ENCODE results near the gene TMEM91. TPM values are rescaled to one million over a fixed set of nuclear protein-coding genes. Genes with fewer than 3 reads are reported as not detected.

Gene TMEM91
- total RNA-seq, 1 donor from 2014 or later: 4.5 TPM

DNA sequence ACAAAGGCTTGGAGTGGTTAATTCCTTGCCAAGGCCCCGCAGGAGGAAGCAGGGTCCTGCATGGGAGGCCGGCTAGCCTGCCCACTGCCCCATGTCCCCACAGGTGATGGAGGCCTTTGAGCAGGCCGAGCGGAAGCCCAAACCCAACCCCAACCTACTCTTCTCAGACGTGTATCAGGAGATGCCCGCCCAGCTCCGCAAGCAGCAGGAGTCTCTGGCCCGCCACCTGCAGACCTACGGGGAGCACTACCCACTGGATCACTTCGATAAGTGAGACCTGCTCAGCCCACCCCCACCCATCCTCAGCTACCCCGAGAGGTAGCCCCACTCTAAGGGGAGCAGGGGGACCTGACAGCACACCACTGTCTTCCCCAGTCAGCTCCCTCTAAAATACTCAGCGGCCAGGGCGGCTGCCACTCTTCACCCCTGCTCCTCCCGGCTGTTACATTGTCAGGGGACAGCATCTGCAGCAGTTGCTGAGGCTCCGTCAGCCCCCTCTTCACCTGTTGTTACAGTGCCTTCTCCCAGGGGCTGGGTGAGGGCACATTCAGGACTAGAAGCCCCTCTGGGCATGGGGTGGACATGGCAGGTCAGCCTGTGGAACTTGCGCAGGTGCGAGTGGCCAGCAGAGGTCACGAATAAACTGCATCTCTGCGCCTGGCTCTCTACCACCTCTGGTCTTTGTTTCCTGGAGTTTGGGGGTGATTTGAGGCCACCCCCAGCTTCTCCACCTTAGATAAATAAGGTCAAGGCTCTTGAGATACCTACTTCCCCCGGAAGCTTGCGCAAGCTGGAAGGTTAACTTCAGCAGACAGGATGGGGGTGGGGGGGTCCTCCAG, 48.2 kb downstream of the TMEM91 start:
- no peak overlapping the region for H3K9ac ChIP-seq

DNA sequence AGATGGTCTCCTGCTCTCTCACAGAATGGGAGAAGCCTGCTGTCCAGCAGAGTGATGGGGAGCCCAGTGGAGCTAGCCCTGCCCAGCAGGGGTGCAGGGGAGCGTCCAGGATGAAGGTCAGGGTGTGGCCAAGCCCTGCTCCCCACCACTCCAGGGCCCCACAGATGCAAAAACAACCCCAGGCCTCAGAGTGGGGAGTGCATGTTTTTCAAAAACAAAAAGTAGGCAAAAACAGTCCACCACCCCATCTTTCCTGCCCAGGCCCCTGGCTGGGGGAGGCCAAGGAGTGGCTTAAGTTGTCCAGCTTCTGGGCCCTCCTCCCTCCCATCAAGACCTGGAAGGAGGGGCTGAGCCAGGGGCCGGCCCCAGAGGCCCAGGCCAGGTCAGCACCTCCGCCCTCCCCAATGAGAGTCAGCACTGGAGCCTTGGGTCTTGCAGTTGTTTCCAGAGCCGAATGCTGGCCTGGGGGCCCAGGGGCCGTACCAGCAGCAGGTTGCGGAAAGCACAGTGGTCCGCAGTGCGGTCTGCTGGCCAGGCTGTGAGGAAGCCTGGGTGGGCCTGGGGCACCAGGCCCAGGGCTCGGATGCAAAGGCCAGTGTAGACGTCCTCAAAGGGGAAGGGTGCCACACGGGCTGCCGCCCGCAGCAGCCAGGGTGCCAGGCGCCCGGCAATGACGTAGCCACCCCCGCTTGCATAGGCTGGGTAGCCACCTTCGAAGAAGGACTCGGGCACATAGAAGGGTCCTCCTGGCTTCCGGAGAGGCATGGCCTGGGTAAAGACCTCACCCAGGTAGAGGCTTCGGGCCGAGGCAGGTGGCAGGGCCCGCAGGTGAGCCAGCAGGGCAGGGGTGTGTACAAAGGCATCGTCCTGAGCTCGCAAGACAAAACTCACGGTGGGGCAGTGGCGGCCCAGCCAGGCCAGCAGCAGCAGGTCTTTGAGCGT, 49.1 kb downstream of the TMEM91 start:
- no peak overlapping the region for H2AFZ ChIP-seq (replicated peaks)
- peaks cover 4% of the 10 kb centered on the region for H3F3A ChIP-seq (ENCODE audit: low read depth)
- no peaks in the 10 kb centered on the region for H3K9me3 ChIP-seq (ENCODE audit: low read depth)
- TF ChIP-seq EZH2phosphoT487 (IDR thresholded peaks at IDR 0.05) (no peak), EZH2 (IDR thresholded peaks at IDR 0.05) (no peak)
- TF ChIP-seq, protein P1, sequence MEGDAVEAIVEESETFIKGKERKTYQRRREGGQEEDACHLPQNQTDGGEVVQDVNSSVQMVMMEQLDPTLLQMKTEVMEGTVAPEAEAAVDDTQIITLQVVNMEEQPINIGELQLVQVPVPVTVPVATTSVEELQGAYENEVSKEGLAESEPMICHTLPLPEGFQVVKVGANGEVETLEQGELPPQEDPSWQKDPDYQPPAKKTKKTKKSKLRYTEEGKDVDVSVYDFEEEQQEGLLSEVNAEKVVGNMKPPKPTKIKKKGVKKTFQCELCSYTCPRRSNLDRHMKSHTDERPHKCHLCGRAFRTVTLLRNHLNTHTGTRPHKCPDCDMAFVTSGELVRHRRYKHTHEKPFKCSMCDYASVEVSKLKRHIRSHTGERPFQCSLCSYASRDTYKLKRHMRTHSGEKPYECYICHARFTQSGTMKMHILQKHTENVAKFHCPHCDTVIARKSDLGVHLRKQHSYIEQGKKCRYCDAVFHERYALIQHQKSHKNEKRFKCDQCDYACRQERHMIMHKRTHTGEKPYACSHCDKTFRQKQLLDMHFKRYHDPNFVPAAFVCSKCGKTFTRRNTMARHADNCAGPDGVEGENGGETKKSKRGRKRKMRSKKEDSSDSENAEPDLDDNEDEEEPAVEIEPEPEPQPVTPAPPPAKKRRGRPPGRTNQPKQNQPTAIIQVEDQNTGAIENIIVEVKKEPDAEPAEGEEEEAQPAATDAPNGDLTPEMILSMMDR (IDR thresholded peaks at IDR 0.05): no peak
- H3K27ac ChIP-seq: no peak overlapping the region
- no peaks in the 10 kb centered on the region for H4K20me1 ChIP-seq (ENCODE audit: low read depth)
- no peak overlapping the region for H3K9ac ChIP-seq
- peaks cover 15% of the 10 kb centered on the region for H3K4me1 Mint-ChIP-seq
- H3K9me3 Mint-ChIP-seq: no peaks in the 10 kb centered on the region
- H3K27me3 Mint-ChIP-seq (ENCODE audit: insufficient read depth, low read depth): no peaks in the 10 kb centered on the region
- H3K27me3 ChIP-seq: no peaks in the 10 kb centered on the region
- no peaks in the 10 kb centered on the region for H3K79me2 ChIP-seq (ENCODE audit: low read depth)
- peak overlapping the region; percentile 60 for H3K4me3 Mint-ChIP-seq
- H3K4me3 ChIP-seq: no peak overlapping the region
- peaks cover 3% of the 10 kb centered on the region for H3K36me3 Mint-ChIP-seq
- no peak overlapping the region for H3K27ac Mint-ChIP-seq
- no peak for DNase-seq (ENCODE audit: low spot score)
- peaks cover 10% of the 10 kb centered on the region for H3K4me1 ChIP-seq
- no peak overlapping the region for H3K4me2 ChIP-seq
- H3K36me3 ChIP-seq: no peaks in the 10 kb centered on the region

More for the DNA sequence above, 48.2 kb downstream of the TMEM91 start:
- peaks cover 4% of the 10 kb centered on the region for H3F3A ChIP-seq (ENCODE audit: low read depth)
- no peaks in the 10 kb centered on the region for H3K36me3 ChIP-seq
- H3K27ac ChIP-seq: no peak overlapping the region
- H3K9me3 ChIP-seq (ENCODE audit: low read depth): no peaks in the 10 kb centered on the region
- Mint-ChIP-seq H3K36me3 (peaks cover 3% of the 10 kb centered on the region), H3K27me3 (ENCODE audit: insufficient read depth, low read depth) (no peaks in the 10 kb centered on the region), H3K4me3 (no peak overlapping the region), H3K4me1 (peaks cover 15% of the 10 kb centered on the region), H3K27ac (no peak overlapping the region), H3K9me3 (no peaks in the 10 kb centered on the region)
- no peak overlapping the region for H3K4me3 ChIP-seq
- no peaks in the 10 kb centered on the region for H4K20me1 ChIP-seq (ENCODE audit: low read depth)
- H3K4me1 ChIP-seq: peaks cover 10% of the 10 kb centered on the region
- DNase-seq (ENCODE audit: low spot score): no peak
- no peak overlapping the region for H2AFZ ChIP-seq (replicated peaks)
- no peaks in the 10 kb centered on the region for H3K79me2 ChIP-seq (ENCODE audit: low read depth)
- TF ChIP-seq EZH2phosphoT487 (IDR thresholded peaks at IDR 0.05): no peak
- TF ChIP-seq EZH2 (IDR thresholded peaks at IDR 0.05): no peak
- TF ChIP-seq, protein P1 (IDR thresholded peaks at IDR 0.05): no peak
- no peak overlapping the region for H3K4me2 ChIP-seq
- H3K27me3 ChIP-seq: no peaks in the 10 kb centered on the region

- no peak for DNase-seq (ENCODE audit: low spot score)
- Histone ChIP-seq H3F3A (ENCODE audit: low read depth) (peaks cover 4% of the 10 kb centered on the region), H3K4me1 (peaks cover 10% of the 10 kb centered on the region), H3K36me3 (no peaks in the 10 kb centered on the region), H3K4me3 (no peak overlapping the region), H3K27ac (no peak overlapping the region), H3K9ac (peak overlapping the region; percentile 81), H3K79me2 (ENCODE audit: low read depth) (no peaks in the 10 kb centered on the region), H3K9me3 (ENCODE audit: low read depth) (no peaks in the 10 kb centered on the region), H3K4me2 (peak overlapping the region; percentile 81), H2AFZ (replicated peaks) (no peak overlapping the region), H3K27me3 (no peaks in the 10 kb centered on the region), H4K20me1 (ENCODE audit: low read depth) (no peaks in the 10 kb centered on the region)
- Mint-ChIP-seq H3K27me3 (ENCODE audit: insufficient read depth, low read depth) (peaks cover 2% of the 10 kb centered on the region), H3K27ac (peak overlapping the region; percentile 17), H3K4me1 (peaks cover 15% of the 10 kb centered on the region), H3K36me3 (peaks cover 5% of the 10 kb centered on the region), H3K9me3 (no peaks in the 10 kb centered on the region), H3K4me3 (peak overlapping the region; percentile 81)
- TF ChIP-seq, protein P1 (IDR thresholded peaks at IDR 0.05): no peak
- TF ChIP-seq EZH2 (IDR thresholded peaks at IDR 0.05) (no peak), EZH2phosphoT487 (IDR thresholded peaks at IDR 0.05) (no peak)
These were observed 49.9 kb downstream of the TMEM91 start for GRCh38 chr19:41426116-41426841.

Data from neural progenitor cell (in vitro differentiated cells).